Measurements from ENCODE around the gene EXOC4. TPM values are rescaled to one million over a fixed set of nuclear protein-coding genes. Genes with fewer than 3 reads are reported as not detected.

The EXOC4 gene
- total and polyA plus RNA-seq, 2 of the 8 experiments (the other 6 are each of a cell fraction or from before 2014, with no cell fraction given), result 27.0 to 67.3 TPM

- Histone ChIP-seq H2BK120ac (replicated peaks; ENCODE audit: low read depth, low read length) (no peak overlapping the region), H3K56ac (replicated peaks; ENCODE audit: insufficient read length, low read depth, low read length) (no peak overlapping the region), H4K20me1 (replicated peaks in 1 of 2; ENCODE audit: control insufficient read depth in 1 of 2, insufficient read depth in 2 of 2, low read length in 2 of 2) (no peaks in the 10 kb centered on the region), H4K8ac (ENCODE audit: extremely low read depth, insufficient read depth, low read length) (no peak overlapping the region), H2AK5ac (ENCODE audit: low read depth, low read length) (no peak overlapping the region), H3K79me1 (ENCODE audit: low read depth, low read length) (no peaks in the 10 kb centered on the region; the same call in 1 of the 2 replicates), H2BK12ac (ENCODE audit: low read depth, low read length) (no peak overlapping the region), H3K4me3 (ENCODE audit: extremely low read depth in 1 of 4, insufficient read depth in 2 of 4, low read depth in 3 of 4, low read length in 4 of 4) (no peak overlapping the region), H2BK20ac (ENCODE audit: low read length) (no peak overlapping the region), H4K5ac (ENCODE audit: insufficient read length, low read depth, low read length) (no peak overlapping the region), H3K23me2 (ENCODE audit: low read depth, low read length) (no peaks in the 10 kb centered on the region), H3K9ac (replicated peaks in 1 of 4; ENCODE audit: extremely low read depth in 1 of 4, low read depth in 3 of 4, low read length in 3 of 4) (no peak overlapping the region), H4K91ac (replicated peaks; ENCODE audit: insufficient read length, low read length) (no peak overlapping the region), H3K18ac (ENCODE audit: extremely low read depth, low read length) (no peak overlapping the region), H3K36me3 (ENCODE audit: control insufficient read depth in 2 of 4, insufficient read depth in 4 of 4, low read length in 3 of 4) (no peaks in the 10 kb centered on the region), H2AFZ (ENCODE audit: low read length) (no peak overlapping the region), H3K27me3 (replicated peaks in 1 of 4; ENCODE audit: control insufficient read depth in 3 of 4, extremely low read depth in 1 of 4, insufficient read depth in 3 of 4, low read length in 3 of 4) (no peaks in the 10 kb centered on the region), H3K27ac (ENCODE audit: low read depth, low read length) (no peak overlapping the region), H2BK15ac (ENCODE audit: low read length) (no peak overlapping the region), H3K9me3 (ENCODE audit: insufficient read depth in 2 of 2, low read depth in 1 of 2, low read length in 1 of 2) (no peaks in the 10 kb centered on the region), H2BK5ac (ENCODE audit: low read depth, low read length) (no peak overlapping the region), H3K23ac (ENCODE audit: insufficient read length) (no peak overlapping the region), H3K4ac (replicated peaks; ENCODE audit: insufficient read length, low read depth, low read length) (no peak overlapping the region), H3K4me1 (replicated peaks in 1 of 4; ENCODE audit: control insufficient read depth in 3 of 4, insufficient read depth in 4 of 4, low read length in 3 of 4) (no peaks in the 10 kb centered on the region), H3K79me2 (ENCODE audit: control insufficient read depth in 1 of 2, insufficient read depth in 2 of 2, low read length in 2 of 2) (no peaks in the 10 kb centered on the region), H3K14ac (ENCODE audit: insufficient read length) (no peak overlapping the region), H3K4me2 (ENCODE audit: insufficient read depth in 1 of 2, low read depth in 2 of 2, low read length in 2 of 2) (no peak overlapping the region)
- DNase-seq (ENCODE audit: low read depth in 1 of 2, low spot score in 2 of 2) (no peak), FAIRE-seq (no peak)
- CTCF ChIA-PET (ENCODE audit: partially characterized antibody), result no interaction called here
- no peak for TF ChIP-seq JUN (IDR thresholded peaks at IDR 0.05; ENCODE audit: low read depth, low read length)
- TF ChIP-seq MAFK (IDR thresholded peaks at IDR 0.05; ENCODE audit: low read depth, low read length), result no peak
- no peak for TF ChIP-seq ASH2L (IDR thresholded peaks at IDR 0.05; ENCODE audit: low read length)
- no peak for TF ChIP-seq KDM5A (IDR thresholded peaks at IDR 0.05; ENCODE audit: low read length)
- no peak for TF ChIP-seq RNF2 (IDR thresholded peaks at IDR 0.05; ENCODE audit: borderline replicate concordance, low read depth, low read length, missing control alignments, poor library complexity, severe bottlenecking)
- no peak for TF ChIP-seq TAF1 (IDR thresholded peaks at IDR 0.05; ENCODE audit: low read depth, low read length)
- TF ChIP-seq CTCF (IDR thresholded peaks at IDR 0.05; ENCODE audit: control extremely low read depth in 1 of 3, insufficient read depth in 1 of 3, low read depth in 1 of 3, low read length in 3 of 3), result no peak
- TF ChIP-seq SP2 (IDR thresholded peaks at IDR 0.05; ENCODE audit: low read length), result no peak
- TF ChIP-seq SIN3A (conservative IDR thresholded peaks at IDR 0.05 in 1 of 2, IDR thresholded peaks at IDR 0.05 in 1 of 2; ENCODE audit: low read depth in 1 of 2, low read length in 2 of 2), result no peak
- TF ChIP-seq FOSL1 (IDR thresholded peaks at IDR 0.05; ENCODE audit: insufficient read depth, low read depth, low read length), result no peak
- TF ChIP-seq CEBPB (IDR thresholded peaks at IDR 0.05; ENCODE audit: low read depth, low read length), result no peak
- POLR2A ChIA-PET (ENCODE audit: partially characterized antibody), result no interaction called here
- 97% methylated on average over 3 of the region's 3 CpGs; no CpG with 5 or more reads in 1 of the 2 experiments for WGBS, 2 experiments (ENCODE audit: extremely low coverage in 1 of 2, insufficient coverage in 1 of 2, insufficient read length in 1 of 2, insufficient replicate concordance in 2 of 2, low coverage in 1 of 2, low lambda C conversion rate in 2 of 2, missing lambda C conversion rate in 1 of 2)
Measured at GRCh38 chr7:133568544-133568943, 315.7 kb downstream of the EXOC4 start.
